T47D (cell line): ENCODE data around the gene XIRP2.
A peak's percentile ranks its signal among the peaks of the same experiment; 100 is the strongest.

Experiments used
- DNase-seq, 2 experiments: peaks; one replicate each; pipeline versions ENCODE4 v3.0.0 to v3.0.0-alpha.2; 2011 to 2012; ENCODE audit warnings: low read depth in 1 of 2, low spot score in 1 of 2
- JUND ChIP-seq: IDR thresholded peaks from 2 replicates; pipeline ENCODE4 v1.6.1; 2012; ENCODE audit warnings: low read depth
- in situ Hi-C: cut with HindIII; loops from 2 replicates; pipeline ENCODE4 v1.10.0; 2016; ENCODE audit warnings: low sequenced_read_pairs, low pct_unique_long_range_greater_than_20kb

XIRP2 gene

DNA sequence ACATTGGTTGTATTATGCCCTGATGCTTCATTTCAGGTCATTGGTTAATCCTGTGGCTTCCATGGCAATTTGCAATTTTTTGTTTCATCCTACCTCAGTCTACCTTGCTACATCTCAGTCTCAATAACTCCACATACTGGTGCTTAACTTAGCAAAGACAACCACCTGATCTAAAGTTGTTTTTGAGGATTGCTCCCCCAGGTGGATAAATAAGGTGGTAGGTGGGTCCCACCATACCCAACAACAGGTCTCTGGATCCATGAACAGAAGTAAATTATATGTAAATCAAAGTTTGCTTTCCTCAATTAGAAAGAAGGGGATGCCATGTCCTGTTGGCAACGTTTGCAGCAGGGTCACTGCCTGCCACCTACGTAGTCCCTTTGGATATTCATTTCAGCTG, 7.0 kb downstream of the XIRP2 start:
- TF ChIP-seq JUND, result no peak
- in situ Hi-C loops, result no loop called here
- DNase-seq, result no peak

DNA sequence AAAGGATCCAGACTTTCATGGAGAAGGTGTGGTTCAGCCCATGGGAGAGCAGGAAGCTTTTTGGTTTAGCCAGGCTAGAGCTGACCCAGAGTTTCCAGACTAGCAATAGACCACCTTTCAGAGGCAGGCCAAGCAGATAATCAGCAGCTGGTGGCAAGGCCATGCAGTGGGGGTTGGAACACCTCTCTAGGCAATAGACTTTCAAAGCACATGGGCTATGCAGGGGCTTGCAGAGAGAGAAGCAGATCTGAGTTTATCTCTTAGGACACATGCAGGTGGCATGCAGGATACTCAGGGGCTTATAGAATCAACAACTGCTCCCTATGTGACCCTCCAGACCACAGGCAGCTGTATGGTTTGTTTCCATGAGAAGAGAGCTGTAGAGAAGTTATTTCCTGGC, 9.4 kb downstream of the XIRP2 start:
- DNase-seq, result no peak
- in situ Hi-C loops, result no loop called here
- TF ChIP-seq JUND, result no peak

DNA sequence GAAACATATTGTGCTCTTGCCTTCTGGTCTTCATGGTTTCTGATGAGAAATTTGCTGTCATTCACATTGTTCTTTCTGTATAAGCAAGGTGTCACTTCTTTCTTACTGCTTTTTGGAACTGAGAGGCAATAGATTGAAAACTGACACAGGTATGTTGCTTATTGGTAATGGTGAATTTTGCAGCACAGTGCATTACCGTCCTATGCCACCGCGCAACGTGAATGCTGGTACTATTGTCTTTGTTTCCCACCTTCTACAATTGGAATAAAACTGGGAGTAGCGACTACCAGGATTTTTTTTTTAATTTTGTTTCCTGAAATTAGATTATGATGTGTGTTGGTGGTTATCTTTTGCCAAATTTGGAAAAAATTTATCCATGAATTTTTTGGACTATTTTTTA, 11.4 kb downstream of the XIRP2 start:
- in situ Hi-C loops, result no loop called here
- DNase-seq, result no peak
- TF ChIP-seq JUND, result no peak

DNA sequence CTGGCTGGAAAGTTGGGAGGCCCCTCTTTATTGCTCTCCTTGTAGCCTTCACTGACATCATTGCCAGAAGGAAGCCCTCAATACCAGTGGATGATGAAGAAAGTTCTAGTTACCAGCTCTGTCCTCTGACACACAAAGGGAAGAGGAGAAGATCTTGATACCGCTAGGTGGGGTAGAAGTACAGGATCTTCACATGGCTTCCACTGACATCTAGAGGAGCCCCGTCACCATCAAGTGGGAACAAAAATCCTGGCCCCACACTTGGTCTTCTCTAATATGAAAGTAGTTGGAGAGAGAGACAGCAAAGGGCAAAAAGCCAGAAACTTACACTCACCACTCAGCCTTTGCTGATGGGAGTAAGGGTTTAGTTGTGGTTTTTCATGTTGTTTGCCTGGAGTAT, 12.4 kb downstream of the XIRP2 start:
- TF ChIP-seq JUND, result no peak
- in situ Hi-C loops, result no loop called here
- DNase-seq, result peak in 1 of 2 experiments; percentile 48

DNA sequence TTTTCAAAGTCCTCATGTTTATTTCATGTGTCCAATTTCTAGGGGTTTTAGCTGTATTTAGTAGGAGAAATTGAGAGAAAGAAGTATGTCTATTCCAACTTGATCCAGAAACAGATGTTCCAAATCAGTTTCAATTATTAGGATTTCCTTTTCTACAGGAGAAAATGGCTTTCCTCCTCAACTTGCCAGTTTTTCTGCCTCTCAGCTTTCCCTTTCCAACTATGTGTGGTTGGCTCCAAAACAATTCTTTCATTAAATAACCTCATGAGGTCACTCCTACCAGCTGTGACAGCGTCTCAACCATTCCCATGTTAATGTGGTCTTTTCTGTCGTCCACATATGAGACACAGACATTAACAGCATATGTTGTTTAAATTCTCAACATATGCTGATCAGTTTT, 13.1 kb downstream of the XIRP2 start:
- in situ Hi-C loops, result no loop called here
- no peak for TF ChIP-seq JUND
- DNase-seq, result no peak

DNA sequence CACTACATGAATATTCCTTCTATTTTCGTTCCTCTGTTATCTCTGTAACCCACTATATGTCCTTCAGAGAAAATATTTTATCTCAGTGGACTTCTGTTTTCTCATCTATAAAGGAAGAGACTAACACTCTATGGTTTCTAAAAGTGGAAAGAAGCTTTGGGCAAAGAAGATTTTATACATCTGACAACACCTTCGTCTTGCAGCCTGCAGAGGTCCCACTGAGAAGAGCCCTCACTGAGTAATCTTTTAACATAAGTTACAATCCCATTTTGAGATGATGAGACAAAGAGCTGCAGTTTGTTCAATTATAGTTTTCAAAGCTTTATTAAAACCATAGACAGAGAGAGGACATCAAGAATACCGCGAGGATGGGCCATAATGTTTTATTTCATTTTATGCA, 28.7 kb downstream of the XIRP2 start:
- no peak for TF ChIP-seq JUND
- DNase-seq, result no peak
- in situ Hi-C loops, result no loop called here

DNA sequence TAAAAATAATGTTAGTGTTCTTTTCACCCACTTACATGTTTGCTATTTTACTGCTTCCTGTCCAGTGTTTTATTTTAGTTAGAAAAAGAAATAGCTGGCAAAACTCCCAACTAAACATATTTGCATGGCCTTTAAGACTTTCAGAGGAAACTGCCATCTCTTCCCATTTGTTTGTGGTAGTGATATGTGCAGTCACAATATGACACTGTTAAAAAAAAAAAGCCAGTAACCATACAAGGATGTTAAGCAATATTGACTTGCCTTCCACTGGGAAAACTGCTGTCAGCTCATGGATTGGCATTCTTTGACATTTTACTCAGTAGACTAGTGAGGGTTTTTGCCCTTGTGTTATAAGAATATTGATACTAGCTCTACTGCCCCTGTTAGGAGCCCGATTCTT, 29.1 kb downstream of the XIRP2 start:
- in situ Hi-C loops, result no loop called here
- DNase-seq, result no peak
- no peak for TF ChIP-seq JUND

DNA sequence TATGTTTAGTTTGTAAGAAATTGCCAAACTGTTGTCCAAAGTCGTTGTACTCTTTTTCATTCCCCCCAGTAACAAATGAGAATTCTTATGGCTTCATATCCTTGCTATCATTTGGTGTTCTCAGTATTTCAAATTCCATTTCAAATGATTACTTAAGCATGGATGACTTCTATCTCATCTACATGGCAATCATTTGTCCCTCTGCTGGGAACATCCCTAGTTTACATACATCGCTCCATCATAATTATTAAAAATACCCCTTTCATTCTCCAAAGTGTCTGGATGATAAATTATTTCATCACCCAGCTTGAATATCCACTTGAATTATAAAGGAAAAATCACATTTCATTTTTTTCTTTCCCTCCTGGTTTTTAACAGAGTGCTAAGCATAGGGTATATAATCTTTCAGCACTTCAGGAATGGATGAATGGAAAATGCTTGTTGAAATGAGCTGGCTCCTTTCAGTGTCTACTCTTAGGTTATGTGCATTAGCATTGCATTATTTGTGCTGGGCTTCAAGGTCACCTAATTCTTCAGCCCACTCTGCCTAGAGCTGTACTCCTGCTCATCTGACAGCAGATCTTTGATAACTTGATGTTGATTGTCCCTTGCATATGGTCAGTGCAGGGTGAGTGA, 33.1 kb downstream of the XIRP2 start:
- DNase-seq, result no peak
- TF ChIP-seq JUND, result no peak
- in situ Hi-C loops, result no loop called here

DNA sequence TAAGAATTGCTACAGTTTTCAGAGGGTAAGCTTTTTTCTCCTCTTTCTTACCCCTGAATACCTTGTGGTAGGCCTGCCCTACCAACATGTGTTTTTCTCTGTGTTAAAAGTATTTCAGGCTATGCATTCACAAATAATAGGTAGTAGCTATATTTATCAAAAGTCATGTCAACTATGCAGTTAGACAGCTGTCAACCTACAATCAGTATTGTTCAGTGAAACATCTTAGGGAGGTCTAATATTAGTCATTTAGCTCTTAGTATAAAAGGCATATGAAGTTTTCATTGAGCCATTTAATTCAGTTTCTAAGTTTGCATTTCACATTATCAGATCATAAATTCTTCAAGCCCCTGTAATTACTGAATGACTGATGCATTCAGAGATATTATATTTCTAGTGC, 36.7 kb downstream of the XIRP2 start:
- in situ Hi-C loops, result no loop called here
- no peak for DNase-seq
- TF ChIP-seq JUND, result no peak

DNA sequence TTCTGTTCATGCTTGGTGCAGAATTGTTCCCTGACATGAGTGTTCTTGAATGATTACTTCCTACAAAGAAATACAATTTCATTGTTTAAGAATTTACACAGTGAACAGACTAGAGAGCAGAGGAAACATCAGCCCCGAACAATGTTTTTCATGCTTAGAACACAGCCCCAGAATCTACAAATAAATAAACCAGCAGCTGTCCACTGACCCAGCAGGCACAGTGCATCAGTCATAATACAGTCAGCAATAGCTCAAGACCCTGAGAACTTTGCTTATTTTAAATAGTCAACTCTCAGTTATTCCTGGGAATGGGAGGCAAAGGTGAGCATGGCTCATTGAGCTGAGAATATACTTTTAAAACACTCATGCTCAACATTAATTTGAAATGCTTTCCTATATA, 38.4 kb downstream of the XIRP2 start:
- no peak for TF ChIP-seq JUND
- in situ Hi-C loops, result no loop called here
- DNase-seq, result no peak

DNA sequence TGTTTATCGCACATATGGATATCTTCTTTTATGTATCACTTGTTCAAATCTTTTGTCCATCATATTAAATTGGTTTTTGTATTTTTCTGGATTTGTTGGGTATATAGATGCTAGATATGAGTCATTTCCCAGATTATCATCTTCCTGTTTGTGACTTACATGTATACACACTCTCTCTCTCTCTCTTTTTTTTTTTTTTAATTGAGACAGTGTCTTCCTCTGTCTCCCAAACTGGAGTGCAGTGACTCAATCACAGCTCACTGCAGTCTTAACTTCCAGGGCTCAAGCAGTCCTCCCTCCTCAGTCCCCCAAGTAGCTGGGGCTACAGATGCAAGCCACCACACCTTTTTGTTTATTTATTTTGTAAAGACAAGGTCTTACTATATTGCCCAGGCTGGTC, 43.8 kb downstream of the XIRP2 start:
- no peak for DNase-seq
- TF ChIP-seq JUND, result no peak
- in situ Hi-C loops, result no loop called here

DNA sequence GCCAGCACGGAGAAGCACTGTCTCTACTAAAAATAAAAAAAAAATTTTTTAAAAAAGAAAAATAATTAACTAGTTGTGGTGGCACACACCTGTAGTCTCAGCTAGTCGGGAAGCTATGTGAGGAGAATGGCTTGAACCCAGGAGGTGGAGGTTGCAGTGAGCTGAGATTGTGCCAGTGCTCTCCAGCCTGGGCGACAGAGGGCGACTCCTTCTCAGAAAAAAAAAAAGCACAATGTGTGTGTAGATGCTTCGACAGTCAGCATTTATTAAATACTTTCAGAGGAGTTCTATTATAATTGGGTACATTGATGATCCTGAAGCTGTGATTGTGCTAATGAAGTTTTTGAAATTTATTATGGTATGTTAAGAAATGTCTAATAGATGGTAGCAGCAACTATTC, 46.5 kb downstream of the XIRP2 start:
- no peak for DNase-seq
- in situ Hi-C loops, result no loop called here
- TF ChIP-seq JUND, result no peak

DNA sequence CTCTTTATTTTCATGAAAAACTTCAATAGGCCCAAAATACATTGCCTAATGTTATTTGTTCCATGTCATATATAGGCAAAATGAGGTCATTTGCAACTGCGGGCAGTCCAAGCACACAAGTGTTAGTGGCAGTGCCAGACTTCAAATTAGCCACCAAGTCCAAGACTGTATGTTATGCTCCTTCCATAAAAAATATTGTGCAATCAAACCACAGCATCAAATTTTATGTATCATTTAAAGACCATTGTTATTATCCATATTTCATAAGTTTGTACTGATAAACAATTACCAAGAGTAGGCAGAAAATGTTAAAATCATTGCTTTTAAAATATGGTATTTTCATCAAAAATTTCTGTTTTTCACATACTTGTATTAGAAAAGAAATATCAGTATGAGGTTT, 54.1 kb downstream of the XIRP2 start:
- DNase-seq, result no peak
- in situ Hi-C loops, result no loop called here
- no peak for TF ChIP-seq JUND

DNA sequence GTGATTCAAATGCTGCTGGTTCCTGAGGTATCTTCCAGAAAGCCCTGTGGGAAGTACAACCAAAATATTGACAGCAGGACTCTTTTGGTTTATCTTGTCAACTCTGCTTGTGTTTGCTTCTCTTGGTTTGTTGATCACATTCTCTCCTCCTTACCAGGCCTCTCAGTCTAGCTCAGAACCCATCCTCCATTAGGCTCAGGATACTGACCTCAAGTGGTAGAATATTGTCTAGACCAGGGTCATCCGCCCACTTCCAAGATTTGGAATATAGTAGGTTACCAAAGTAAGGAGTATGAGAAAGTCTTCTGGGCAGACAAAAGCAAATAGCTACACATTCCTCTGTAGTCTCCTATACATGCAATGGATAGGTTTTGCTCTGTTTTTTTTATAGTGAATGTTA, 56.6 kb downstream of the XIRP2 start:
- no peak for DNase-seq
- in situ Hi-C loops, result no loop called here
- TF ChIP-seq JUND, result no peak
